HepG2 (cell line): ENCODE results near the gene ZNF821. TPM values are rescaled to one million over a fixed set of nuclear protein-coding genes. Genes with fewer than 3 reads are reported as not detected.
A peak's percentile ranks its signal among the peaks of the same experiment; 100 is the strongest.

Source experiments
- CBFB ChIP-seq: sonication (generic); formaldehyde crosslinking; IDR thresholded peaks from 2 replicates; pipeline ENCODE4 v1.4.0; 2020; ENCODE audit warnings: missing genetic modification reagents
- CENPX ChIP-seq: sonication (generic); formaldehyde crosslinking; IDR thresholded peaks from 2 replicates; pipeline ENCODE4 v1.9.0; 2021; ENCODE audit warnings: mild to moderate bottlenecking, missing genetic modification reagents, moderate library complexity
- EHMT2 ChIP-seq: fragments of 200-600 bp; sonication (generic); IDR thresholded peaks from 2 replicates; pipeline ENCODE4 v1.7.0; 2017; ENCODE audit warnings: antibody characterized with exemption, low read depth, low read length, borderline replicate concordance
- HDAC1 ChIP-seq: sonication (generic); formaldehyde crosslinking; IDR thresholded peaks from 2 replicates; pipeline ENCODE4 v1.5.1; 2020; ENCODE audit warnings: mild to moderate bottlenecking, missing genetic modification reagents
- HDAC6 ChIP-seq: fragments of 200-600 bp; sonication (generic); IDR thresholded peaks from 2 replicates; pipeline ENCODE4 v1.7.0; 2017; ENCODE audit warnings: mild to moderate bottlenecking, antibody characterized with exemption, low read length, low read depth
- HMG20B ChIP-seq: conservative IDR thresholded peaks from 2 replicates; pipeline ENCODE4 v1.6.1; 2016; ENCODE audit warnings: missing genetic modification reagents, missing compliant biosample characterization
- IRF1 ChIP-seq: sonication (generic); formaldehyde crosslinking; IDR thresholded peaks from 2 replicates; pipeline ENCODE4 v1.4.0; 2020; ENCODE audit warnings: low read depth, mild to moderate bottlenecking, missing genetic modification reagents
- MYNN ChIP-seq: sonication (generic); formaldehyde crosslinking; IDR thresholded peaks from 2 replicates; pipeline ENCODE4 v1.4.0; 2020; ENCODE audit warnings: mild to moderate bottlenecking, low read depth, missing genetic modification reagents
- NAIF1 ChIP-seq: sonication (generic); formaldehyde crosslinking; IDR thresholded peaks from 2 replicates; pipeline ENCODE4 v1.5.0; 2020; ENCODE audit warnings: mild to moderate bottlenecking, missing genetic modification reagents, borderline replicate concordance
- NFIC ChIP-seq: IDR thresholded peaks from 2 replicates; pipeline ENCODE4 v1.6.1; 2012; ENCODE audit warnings: mild to moderate bottlenecking, low read length, inconsistent platforms
- PATZ1 ChIP-seq: sonication (generic); formaldehyde crosslinking; IDR thresholded peaks from 2 replicates; pipeline ENCODE4 v1.4.0; 2020; ENCODE audit warnings: missing genetic modification reagents
- PRDM15 ChIP-seq: sonication (generic); formaldehyde crosslinking; IDR thresholded peaks from 2 replicates; pipeline ENCODE4 v1.4.0; 2020; ENCODE audit warnings: missing genetic modification reagents
- RXRA ChIP-seq: sonication (generic); formaldehyde crosslinking; IDR thresholded peaks from 2 replicates; pipeline ENCODE4 v1.5.1; 2020; ENCODE audit warnings: missing genetic modification reagents
- STAT5B ChIP-seq: sonication (generic); formaldehyde crosslinking; IDR thresholded peaks from 2 replicates; pipeline ENCODE4 v1.4.0; 2020; ENCODE audit warnings: missing genetic modification reagents
- TRIM24 ChIP-seq: sonication (generic); formaldehyde crosslinking; IDR thresholded peaks from 2 replicates; pipeline ENCODE4 v1.8.0; 2022; ENCODE audit warnings: mild to moderate bottlenecking, missing genetic modification reagents
- XBP1 ChIP-seq: sonication (generic); formaldehyde crosslinking; IDR thresholded peaks from 2 replicates; pipeline ENCODE4 v1.5.0; 2020; ENCODE audit warnings: missing genetic modification reagents
- ZMYM4 ChIP-seq: sonication (generic); formaldehyde crosslinking; IDR thresholded peaks from 2 replicates; pipeline ENCODE4 v1.8.1; 2023; ENCODE audit warnings: mild to moderate bottlenecking, missing genetic modification reagents
- ZNF12 ChIP-seq: sonication (generic); formaldehyde crosslinking; IDR thresholded peaks from 2 replicates; pipeline ENCODE4 v1.5.0; 2020; ENCODE audit warnings: missing genetic modification reagents
- ZNF18 ChIP-seq: sonication (generic); formaldehyde crosslinking; IDR thresholded peaks from 2 replicates; pipeline ENCODE4 v1.8.0; 2022; ENCODE audit warnings: mild to moderate bottlenecking, missing genetic modification reagents; ENCODE audit not compliant: insufficient replicate concordance
- ZNF777 ChIP-seq: sonication (generic); formaldehyde crosslinking; IDR thresholded peaks from 2 replicates; pipeline ENCODE4 v1.4.0; 2020; ENCODE audit warnings: missing genetic modification reagents
- polyA plus RNA-seq, 8 experiments: library from polyadenylated mRNA; depleted of rRNA in 3 of 8; stranded (reverse) in 7 of 8; unstranded in 1 of 8; fragments of >200 nt; fragmentation: Illumina TruSeq in 4 of 8; extraction: Trizol in 4 of 8; gene quantifications; 2 replicates each; pipeline versions ENCODE4 v1.2.1 to v1.2.3, GENCODE V29; 2011 to 2016; ENCODE audit warnings: low read depth in 4 of 8, missing spikeins in 1 of 8, mixed read lengths in 1 of 8; ENCODE audit not compliant: insufficient read depth in 1 of 8
- total RNA-seq, 5 experiments: library from RNA; depleted of rRNA; stranded (reverse); fragments of >200 nt; fragmentation: Illumina TruSeq; extraction: Trizol; gene quantifications; 2 replicates each; pipeline ENCODE4 v1.2.3, GENCODE V29; 2016; ENCODE audit warnings: low read depth in 1 of 5

Gene ZNF821
- total and polyA plus RNA-seq, 2 of the 13 experiments (the other 11 are each of a cell fraction or from before 2014, with no cell fraction given) = 7.0 to 9.1 TPM

- peak; percentile 66 for TF ChIP-seq PRDM15
- TF ChIP-seq MYNN (CRISPR knock-in tag) = no peak
- no peak for TF ChIP-seq CENPX
- TF ChIP-seq NFIC = no peak
- peak; percentile 94 for TF ChIP-seq HDAC1 (CRISPR knock-in tag)
- TF ChIP-seq TRIM24 (CRISPR knock-in tag) = no peak
- TF ChIP-seq HMG20B (CRISPR knock-in tag) = no peak
- TF ChIP-seq CBFB (CRISPR knock-in tag) = peak; percentile 61; the same call in 1 of the 2 replicates
- peak; percentile 76; the same call in 1 of the 2 replicates for TF ChIP-seq XBP1 (CRISPR knock-in tag)
- TF ChIP-seq EHMT2 = no peak
- peak; percentile 94 for TF ChIP-seq RXRA (CRISPR knock-in tag)
- TF ChIP-seq ZNF777 (CRISPR knock-in tag) = peak; percentile 56; the same call in 1 of the 2 replicates
- TF ChIP-seq IRF1 = 0 out of 2 replicates have a peak, but pooled peaks have one; percentile 63
- TF ChIP-seq NAIF1 (CRISPR knock-in tag) = no peak
- peak; percentile 33; the same call in 1 of the 2 replicates for TF ChIP-seq ZNF12
- TF ChIP-seq ZNF18 (CRISPR knock-in tag) = peak; percentile 64
- TF ChIP-seq ZMYM4 (CRISPR knock-in tag) = peak; percentile 98
- TF ChIP-seq HDAC6 = no peak
- TF ChIP-seq PATZ1 = peak; percentile 98
- 0 out of 2 replicates have a peak, but pooled peaks have one; percentile 41 for TF ChIP-seq STAT5B (CRISPR knock-in tag)
Observed at GRCh38 chr16:71845639-71846430, 38.1 kb downstream of the ZNF821 start, which contains the start of gene ATXN1L (continued).
